ENCODE results near the gene CPA5. TPM values are rescaled to one million over a fixed set of nuclear protein-coding genes. Genes with fewer than 3 reads are reported as not detected.

Gene CPA5
- total RNA-seq, 2 donors from 2014 or later = not detected

- no peak overlapping the region for H3K27ac ChIP-seq (ENCODE audit: low read depth, low read length)
- no peak overlapping the region for H3K27ac Mint-ChIP-seq
- WGBS, 2 experiments (ENCODE audit: insufficient coverage in 1 of 2, insufficient read length in 1 of 2) = 84 to 86% methylated on average over 8 of the region's 8 CpGs
- H3K36me3 ChIP-seq (ENCODE audit: control insufficient read depth, insufficient read depth, low read length) = no peaks in the 10 kb centered on the region
- H3K27me3 Mint-ChIP-seq (ENCODE audit: insufficient read depth) = peaks cover 3% of the 10 kb centered on the region
- TF ChIP-seq CTCF (conservative IDR thresholded peaks at IDR 0.05) = no peak
- no peak overlapping the region for H3K4me3 ChIP-seq (ENCODE audit: low read length)
- H3K9me3 ChIP-seq (ENCODE audit: control insufficient read depth, low read length) = no peaks in the 10 kb centered on the region
- no peaks in the 10 kb centered on the region for H3K4me1 Mint-ChIP-seq
- no peaks in the 10 kb centered on the region for H3K27me3 ChIP-seq (ENCODE audit: control insufficient read depth, insufficient read depth, low read length, poor library complexity, severe bottlenecking)
- no peak for DNase-seq
- no peak overlapping the region for H3K9ac ChIP-seq (ENCODE audit: extremely low read depth, low read length, poor library complexity, severe bottlenecking)
- no peak overlapping the region for H3K4me3 Mint-ChIP-seq
- H3K9me3 Mint-ChIP-seq = no peaks in the 10 kb centered on the region
- no peaks in the 10 kb centered on the region for H3K4me1 ChIP-seq (ENCODE audit: control insufficient read depth, insufficient read depth, low read length)
- H3K36me3 Mint-ChIP-seq (ENCODE audit: low read depth) = no peaks in the 10 kb centered on the region
These were observed 43.1 kb upstream of the CPA5 start for GRCh38 chr7:130301501-130302020.

- Mint-ChIP-seq H3K36me3 (ENCODE audit: low read depth) (no peaks in the 10 kb centered on the region), H3K27ac (no peak overlapping the region), H3K9me3 (no peaks in the 10 kb centered on the region), H3K4me3 (no peak overlapping the region), H3K27me3 (ENCODE audit: insufficient read depth) (peaks cover 3% of the 10 kb centered on the region), H3K4me1 (no peaks in the 10 kb centered on the region)
- Histone ChIP-seq H3K4me3 (ENCODE audit: low read length) (no peak overlapping the region), H3K9ac (ENCODE audit: extremely low read depth, low read length, poor library complexity, severe bottlenecking) (no peak overlapping the region), H3K27ac (ENCODE audit: low read depth, low read length) (no peak overlapping the region), H3K9me3 (ENCODE audit: control insufficient read depth, low read length) (no peaks in the 10 kb centered on the region), H3K27me3 (ENCODE audit: control insufficient read depth, insufficient read depth, low read length, poor library complexity, severe bottlenecking) (no peaks in the 10 kb centered on the region), H3K36me3 (ENCODE audit: control insufficient read depth, insufficient read depth, low read length) (no peaks in the 10 kb centered on the region), H3K4me1 (ENCODE audit: control insufficient read depth, insufficient read depth, low read length) (no peaks in the 10 kb centered on the region)
- no peak for TF ChIP-seq CTCF (conservative IDR thresholded peaks at IDR 0.05)
- no peak for DNase-seq
These were observed 42.0 kb upstream of the CPA5 start for GRCh38 chr7:130302649-130303048.

GRCh38 chr7:130303127-130303526, 41.5 kb upstream of the CPA5 start:
- H3K36me3 Mint-ChIP-seq (ENCODE audit: low read depth) = no peaks in the 10 kb centered on the region
- Histone ChIP-seq H3K9me3 (ENCODE audit: control insufficient read depth, low read length) (no peaks in the 10 kb centered on the region), H3K27ac (ENCODE audit: low read depth, low read length) (no peak overlapping the region), H3K36me3 (ENCODE audit: control insufficient read depth, insufficient read depth, low read length) (no peaks in the 10 kb centered on the region), H3K27me3 (ENCODE audit: control insufficient read depth, insufficient read depth, low read length, poor library complexity, severe bottlenecking) (no peaks in the 10 kb centered on the region), H3K4me3 (ENCODE audit: low read length) (no peak overlapping the region), H3K9ac (ENCODE audit: extremely low read depth, low read length, poor library complexity, severe bottlenecking) (no peak overlapping the region), H3K4me1 (ENCODE audit: control insufficient read depth, insufficient read depth, low read length) (no peaks in the 10 kb centered on the region)
- 100% methylated on average over 1 to 2 of the region's 2 CpGs for WGBS, 2 experiments (ENCODE audit: insufficient coverage in 1 of 2, insufficient read length in 1 of 2)
- no peaks in the 10 kb centered on the region for H3K4me1 Mint-ChIP-seq
- no peak overlapping the region for H3K27ac Mint-ChIP-seq
- no peaks in the 10 kb centered on the region for H3K9me3 Mint-ChIP-seq
- no peak overlapping the region for H3K4me3 Mint-ChIP-seq
- peaks cover 3% of the 10 kb centered on the region for H3K27me3 Mint-ChIP-seq (ENCODE audit: insufficient read depth)
- DNase-seq = no peak
- TF ChIP-seq CTCF (conservative IDR thresholded peaks at IDR 0.05) = no peak

Data from endodermal cell (in vitro differentiated cells).